Neural progenitor cell (in vitro differentiated cells): ENCODE results near the gene SEMA4D. TPM values are rescaled to one million over a fixed set of nuclear protein-coding genes. Genes with fewer than 3 reads are reported as not detected.

Experiments used
- DNase-seq: peaks from one replicate; pipeline ENCODE4 v3.0.0-alpha.2; 2016; ENCODE audit warnings: low spot score
- H2AFZ ChIP-seq: fragments of 200-600 bp; sonication (generic); replicated peaks from 2 replicates; pipeline ENCODE4 v1.6.1; 2016; ENCODE audit warnings: antibody characterized with exemption
- H3F3A ChIP-seq: fragments of 200-600 bp; sonication (generic); 2 replicates; pipeline ENCODE4 v1.6.1; 2016; ENCODE audit warnings: antibody characterized with exemption, low read depth
- H3K27ac ChIP-seq: fragments of 200-600 bp; sonication (generic); 2 replicates; pipeline ENCODE4 v1.5.1; 2016; ENCODE audit warnings: mild to moderate bottlenecking
- H3K27me3 ChIP-seq: fragments of 200-600 bp; sonication (generic); 2 replicates; pipeline ENCODE4 v1.6.1; 2016; ENCODE audit warnings: mild to moderate bottlenecking, moderate library complexity
- H3K36me3 ChIP-seq: fragments of 200-600 bp; sonication (generic); 2 replicates; pipeline ENCODE4 v1.5.1; 2016
- H3K4me1 ChIP-seq: fragments of 200-600 bp; sonication (generic); 2 replicates; pipeline ENCODE4 v1.6.1; 2016; ENCODE audit warnings: mixed run types
- H3K4me2 ChIP-seq: fragments of 200-600 bp; sonication (generic); 2 replicates; pipeline ENCODE4 v1.6.1; 2016
- H3K4me3 ChIP-seq: fragments of 200-600 bp; sonication (generic); 2 replicates; pipeline ENCODE4 v1.5.1; 2016
- H3K79me2 ChIP-seq: fragments of 200-600 bp; sonication (generic); 2 replicates; pipeline ENCODE4 v1.6.1; 2016; ENCODE audit warnings: low read depth
- H3K9ac ChIP-seq: fragments of 200-600 bp; sonication (generic); 2 replicates; pipeline ENCODE4 v1.6.1; 2016
- H3K9me3 ChIP-seq: fragments of 200-600 bp; sonication (generic); 2 replicates; pipeline ENCODE4 v1.5.1; 2016; ENCODE audit warnings: low read depth
- H4K20me1 ChIP-seq: fragments of 200-600 bp; sonication (generic); 2 replicates; pipeline ENCODE4 v1.6.1; 2016; ENCODE audit warnings: low read depth
- H3K27ac Mint-ChIP-seq: 3 replicates; pipeline ENCODE4 v1.8.0; 2021; ENCODE audit warnings: mixed read lengths
- H3K27me3 Mint-ChIP-seq: 2 replicates; pipeline ENCODE4 v1.8.0; 2022; ENCODE audit warnings: low read depth, mild to moderate bottlenecking, inconsistent platforms, moderate library complexity, mixed read lengths; ENCODE audit not compliant: insufficient read depth
- H3K36me3 Mint-ChIP-seq: 3 replicates; pipeline ENCODE4 v1.8.0; 2021; ENCODE audit warnings: mixed read lengths
- H3K4me1 Mint-ChIP-seq: 3 replicates; pipeline ENCODE4 v1.8.0; 2021; ENCODE audit warnings: mixed read lengths
- H3K4me3 Mint-ChIP-seq: 3 replicates; pipeline ENCODE4 v1.8.0; 2021; ENCODE audit warnings: mild to moderate bottlenecking, moderate library complexity, mixed read lengths
- H3K9me3 Mint-ChIP-seq: 3 replicates; pipeline ENCODE4 v1.8.0; 2020; ENCODE audit warnings: mixed read lengths
- EZH2 ChIP-seq: fragments of 200-600 bp; sonication (generic); IDR thresholded peaks from 2 replicates; pipeline ENCODE4 v1.6.1; 2017; ENCODE audit warnings: antibody characterized with exemption, mild to moderate bottlenecking, moderate library complexity
- EZH2phosphoT487 ChIP-seq: fragments of 200-600 bp; sonication (generic); IDR thresholded peaks from 2 replicates; pipeline ENCODE4 v1.6.1; 2017; ENCODE audit warnings: antibody characterized with exemption
- microRNA-seq: library from miRNA; unstranded; fragments of <30 nt; microRNA quantifications from one replicate; pipeline ENCODE4, GENCODE V29; 2016
- small RNA-seq: library from RNA; depleted of rRNA; stranded (forward); fragments of <200 nt; gene quantifications from one replicate; pipeline ENCODE3, GENCODE V24; 2015
- total RNA-seq: library from RNA; depleted of rRNA; stranded (reverse); fragments of >200 nt; gene quantifications from 2 replicates; pipeline ENCODE4 v1.2.3, GENCODE V29; 2015; ENCODE audit warnings: low replicate concordance
- TF ChIP-seq, protein P1 (sequence below): fragments of 200-600 bp; sonication (generic); IDR thresholded peaks from 2 replicates; pipeline ENCODE4 v1.5.1; 2017; ENCODE audit warnings: antibody characterized with exemption, mild to moderate bottlenecking

The SEMA4D gene
- total RNA-seq, 1 donor from 2014 or later, result 19.1 TPM

DNA sequence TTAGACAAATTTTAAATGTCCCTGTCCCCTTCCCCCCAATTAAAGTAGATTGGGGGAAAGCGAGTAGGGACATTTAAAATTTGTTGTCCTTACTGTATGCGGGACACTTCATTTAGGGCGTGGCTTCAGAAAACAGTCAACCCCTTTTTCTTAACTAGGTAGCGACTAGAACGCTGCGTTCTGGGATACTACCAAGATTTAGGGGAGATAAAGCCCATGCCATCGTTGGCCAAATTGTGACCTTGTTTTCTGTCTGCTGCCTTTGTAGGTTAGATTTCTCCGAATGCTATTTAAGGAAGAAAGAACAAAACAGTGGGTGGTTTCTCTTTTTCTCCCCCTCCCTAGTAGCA lies 185.7 kb downstream of the SEMA4D start:
- Mint-ChIP-seq H3K4me3 (peak overlapping the region; percentile 98), H3K36me3 (peaks cover 9% of the 10 kb centered on the region), H3K27ac (peak overlapping the region; percentile 30), H3K4me1 (peaks cover 45% of the 10 kb centered on the region), H3K27me3 (peaks cover 9% of the 10 kb centered on the region), H3K9me3 (no peaks in the 10 kb centered on the region)
- Histone ChIP-seq H3K27me3 (no peaks in the 10 kb centered on the region), H3K4me1 (peaks cover 41% of the 10 kb centered on the region), H3K9ac (peak overlapping the region; percentile 92), H2AFZ (no peak overlapping the region), H3K36me3 (peaks cover 24% of the 10 kb centered on the region), H4K20me1 (peaks cover 58% of the 10 kb centered on the region), H3K4me3 (peak overlapping the region; percentile 100), H3K9me3 (no peaks in the 10 kb centered on the region), H3K4me2 (peak overlapping the region; percentile 80), H3K27ac (peak overlapping the region; percentile 98), H3K79me2 (peaks cover 75% of the 10 kb centered on the region), H3F3A (peaks cover 56% of the 10 kb centered on the region)
- peak; percentile 47 for DNase-seq
- TF ChIP-seq, protein P1, sequence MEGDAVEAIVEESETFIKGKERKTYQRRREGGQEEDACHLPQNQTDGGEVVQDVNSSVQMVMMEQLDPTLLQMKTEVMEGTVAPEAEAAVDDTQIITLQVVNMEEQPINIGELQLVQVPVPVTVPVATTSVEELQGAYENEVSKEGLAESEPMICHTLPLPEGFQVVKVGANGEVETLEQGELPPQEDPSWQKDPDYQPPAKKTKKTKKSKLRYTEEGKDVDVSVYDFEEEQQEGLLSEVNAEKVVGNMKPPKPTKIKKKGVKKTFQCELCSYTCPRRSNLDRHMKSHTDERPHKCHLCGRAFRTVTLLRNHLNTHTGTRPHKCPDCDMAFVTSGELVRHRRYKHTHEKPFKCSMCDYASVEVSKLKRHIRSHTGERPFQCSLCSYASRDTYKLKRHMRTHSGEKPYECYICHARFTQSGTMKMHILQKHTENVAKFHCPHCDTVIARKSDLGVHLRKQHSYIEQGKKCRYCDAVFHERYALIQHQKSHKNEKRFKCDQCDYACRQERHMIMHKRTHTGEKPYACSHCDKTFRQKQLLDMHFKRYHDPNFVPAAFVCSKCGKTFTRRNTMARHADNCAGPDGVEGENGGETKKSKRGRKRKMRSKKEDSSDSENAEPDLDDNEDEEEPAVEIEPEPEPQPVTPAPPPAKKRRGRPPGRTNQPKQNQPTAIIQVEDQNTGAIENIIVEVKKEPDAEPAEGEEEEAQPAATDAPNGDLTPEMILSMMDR, result no peak
- no peak for TF ChIP-seq EZH2
- TF ChIP-seq EZH2phosphoT487, result no peak

DNA sequence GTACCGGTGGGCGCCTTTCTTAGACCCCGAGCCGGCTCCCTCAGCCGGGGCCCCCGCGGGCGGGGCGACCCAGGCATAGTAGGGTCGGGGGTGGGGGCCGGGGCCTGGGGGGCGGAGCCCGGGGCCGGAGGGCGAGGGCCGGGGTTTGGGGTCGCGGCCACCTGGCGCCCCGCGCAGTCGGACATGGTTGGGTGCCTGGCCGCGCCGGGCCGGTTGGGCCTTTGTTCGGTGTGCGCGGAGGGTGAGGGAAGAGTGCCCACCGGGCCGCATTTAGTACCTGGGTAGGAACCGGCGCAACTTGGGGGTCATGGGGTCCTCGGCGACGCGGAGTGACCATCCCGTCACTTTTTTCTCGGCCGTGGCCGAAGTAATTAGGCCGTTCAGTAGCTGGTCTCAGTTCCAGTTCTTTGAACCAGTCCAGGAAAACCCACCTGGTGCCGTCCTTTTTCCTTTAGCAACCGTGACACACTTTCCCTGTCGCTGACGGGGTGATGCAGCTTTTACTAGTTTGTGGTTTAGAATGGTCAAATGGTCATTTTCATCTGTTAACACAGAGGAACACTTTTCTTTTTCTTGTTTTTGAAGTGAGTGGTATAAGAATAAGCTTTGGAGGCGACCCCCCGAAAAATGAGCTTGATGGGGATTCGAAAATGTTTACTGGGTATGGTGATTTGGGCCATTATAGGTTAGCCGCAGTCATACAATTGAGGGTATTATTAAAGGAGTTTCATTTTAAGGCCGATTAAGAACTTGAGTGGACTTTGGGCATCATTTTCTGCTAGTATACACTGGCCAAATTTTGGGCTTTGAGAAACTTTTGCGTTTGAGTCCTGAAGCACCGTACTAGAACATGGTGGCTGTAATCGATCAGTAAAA lies 186.3 kb downstream of the SEMA4D start:
- Histone ChIP-seq H3K4me3 (peak overlapping the region; percentile 100), H3K9me3 (no peaks in the 10 kb centered on the region), H3F3A (peaks cover 50% of the 10 kb centered on the region), H2AFZ (no peak overlapping the region), H4K20me1 (peaks cover 53% of the 10 kb centered on the region), H3K79me2 (peaks cover 69% of the 10 kb centered on the region), H3K4me1 (peaks cover 35% of the 10 kb centered on the region), H3K4me2 (peak overlapping the region; percentile 80), H3K36me3 (peaks cover 18% of the 10 kb centered on the region), H3K9ac (peak overlapping the region; percentile 92), H3K27me3 (no peaks in the 10 kb centered on the region), H3K27ac (peak overlapping the region; percentile 98)
- Mint-ChIP-seq H3K36me3 (peaks cover 8% of the 10 kb centered on the region), H3K27me3 (peaks cover 9% of the 10 kb centered on the region), H3K4me3 (peak overlapping the region; percentile 98), H3K4me1 (peaks cover 41% of the 10 kb centered on the region), H3K27ac (peak overlapping the region; percentile 98), H3K9me3 (no peaks in the 10 kb centered on the region)
- DNase-seq, result no peak
- TF ChIP-seq EZH2phosphoT487, result no peak

Small RNA genes lying within 50 kb of the gene (microRNA-seq; reads per million reads assigned to microRNA genes)
- gene MIR3153, result not detected

Small RNA genes lying within 50 kb of the gene (small RNA-seq; reads per million reads assigned to genes)
- not detected for gene MIR3153

Other genes with a start within 250 kb of the SEMA4D start
- gene CKS2, start 186.9 kb downstream of the SEMA4D start, total RNA-seq, result 693 and 741 TPM in 2 replicates
- gene SECISBP2, start 179.6 kb downstream of the SEMA4D start, total RNA-seq, result 90.0 and 118 TPM in 2 replicates
- 1.8 TPM in 1 of 2 replicates, not detected in the other for gene GADD45G, start 106.9 kb upstream of the SEMA4D start, total RNA-seq